ENCODE data around the gene GPX6. TPM values are rescaled to one million over a fixed set of nuclear protein-coding genes. Genes with fewer than 3 reads are reported as not detected.

The GPX6 gene
- total RNA-seq, 1 experiment from 2014 or later: not detected

- no peak overlapping the region for H2BK12ac ChIP-seq (ENCODE audit: insufficient read length, low read depth, low read length)
- no peak overlapping the region for H3T11ph ChIP-seq (ENCODE audit: low read length)
- no peak overlapping the region for H3K27ac ChIP-seq (ENCODE audit: insufficient read length, low read depth, low read length)
- no peak overlapping the region for H2BK5ac ChIP-seq (ENCODE audit: insufficient read length, low read length)
- 0 out of 4 replicates have a peak, but pooled peaks cover 0 to under 1% of the 10 kb centered on the region in 2 experiments for H3K4me1 Mint-ChIP-seq
- no peaks in the 10 kb centered on the region for H4K20me1 ChIP-seq (ENCODE audit: control insufficient read depth, insufficient read depth, insufficient read length)
- no peaks in the 10 kb centered on the region for H3K36me3 Mint-ChIP-seq (ENCODE audit: insufficient read depth in 1 of 3, low read depth in 3 of 3)
- H3K4me3 Mint-ChIP-seq: no peak overlapping the region
- H3K9me3 ChIP-seq (ENCODE audit: control insufficient read depth, low read depth, low read length): no peaks in the 10 kb centered on the region
- H3K9me3 Mint-ChIP-seq: no peaks in the 10 kb centered on the region; a peak in 1 of 5 replicates
- no peak for DNase-seq
- no peaks in the 10 kb centered on the region for H3K79me2 ChIP-seq (ENCODE audit: insufficient read depth, low read length)
- no peak overlapping the region for H3K27ac Mint-ChIP-seq
- H2BK15ac ChIP-seq (ENCODE audit: low read depth, low read length): no peak overlapping the region
- H3K56ac ChIP-seq (ENCODE audit: insufficient read length, low read depth, low read length): no peak overlapping the region
- H3K23me2 ChIP-seq (ENCODE audit: insufficient read length, low read depth, low read length, poor library complexity, severe bottlenecking): no peaks in the 10 kb centered on the region
- no peak overlapping the region for H3K4ac ChIP-seq (ENCODE audit: low read depth, low read length)
- H3K9ac ChIP-seq (ENCODE audit: extremely low read depth, insufficient read length, low read length): no peak overlapping the region
- no peaks in the 10 kb centered on the region for H3K79me1 ChIP-seq (ENCODE audit: insufficient read depth, low read depth, low read length, poor library complexity, severe bottlenecking)
- TF ChIP-seq CTCF (conservative IDR thresholded peaks at IDR 0.05): no peak
- H2BK20ac ChIP-seq (ENCODE audit: low read depth, low read length, poor library complexity, severe bottlenecking): no peak overlapping the region
- no peak overlapping the region for H3K14ac ChIP-seq (ENCODE audit: insufficient read depth, low read length)
- no peak overlapping the region for H2BK120ac ChIP-seq (ENCODE audit: low read depth, low read length, poor library complexity, severe bottlenecking)
- no peak overlapping the region for H3K23ac ChIP-seq (ENCODE audit: insufficient read length, low read depth, low read length)
- no CpG with 5 or more reads among the region's 3 CpGs for WGBS (ENCODE audit: extremely low coverage, insufficient read length, low lambda C conversion rate)
- no peaks in the 10 kb centered on the region for H3K4me1 ChIP-seq (ENCODE audit: insufficient read depth, low read length)
- H3K27me3 ChIP-seq (ENCODE audit: insufficient read depth, low read length): no peaks in the 10 kb centered on the region; the same call in 1 of the 2 replicates
- H2AK5ac ChIP-seq (ENCODE audit: insufficient read length, low read length): no peak overlapping the region
- no peak overlapping the region for H4K8ac ChIP-seq (replicated peaks; ENCODE audit: insufficient read length, low read depth, low read length)
- H4K91ac ChIP-seq (ENCODE audit: insufficient read length, low read depth, low read length): no peak overlapping the region
- H2AFZ ChIP-seq (ENCODE audit: low read length): no peak overlapping the region
- H3K27me3 Mint-ChIP-seq (ENCODE audit: low read depth): peaks cover 25% of the 10 kb centered on the region
- no peak overlapping the region for H3K4me2 ChIP-seq (ENCODE audit: insufficient read depth, insufficient read length, low read length)
- no peak overlapping the region for H3K18ac ChIP-seq (ENCODE audit: insufficient read length, low read depth, low read length)
- no peak overlapping the region for H4K5ac ChIP-seq (ENCODE audit: insufficient read length, low read depth, low read length)
These were observed 48.0 kb upstream of the GPX6 start for GRCh38 chr6:28563430-28564095.

Measured in H9 (cell line).